ENCODE measurements around the gene UBR1. TPM values are rescaled to one million over a fixed set of nuclear protein-coding genes. Genes with fewer than 3 reads are reported as not detected.

Gene UBR1
- total and polyA plus RNA-seq, 4 donors = 22.2 to 62.4 (median 29.4) TPM

DNA sequence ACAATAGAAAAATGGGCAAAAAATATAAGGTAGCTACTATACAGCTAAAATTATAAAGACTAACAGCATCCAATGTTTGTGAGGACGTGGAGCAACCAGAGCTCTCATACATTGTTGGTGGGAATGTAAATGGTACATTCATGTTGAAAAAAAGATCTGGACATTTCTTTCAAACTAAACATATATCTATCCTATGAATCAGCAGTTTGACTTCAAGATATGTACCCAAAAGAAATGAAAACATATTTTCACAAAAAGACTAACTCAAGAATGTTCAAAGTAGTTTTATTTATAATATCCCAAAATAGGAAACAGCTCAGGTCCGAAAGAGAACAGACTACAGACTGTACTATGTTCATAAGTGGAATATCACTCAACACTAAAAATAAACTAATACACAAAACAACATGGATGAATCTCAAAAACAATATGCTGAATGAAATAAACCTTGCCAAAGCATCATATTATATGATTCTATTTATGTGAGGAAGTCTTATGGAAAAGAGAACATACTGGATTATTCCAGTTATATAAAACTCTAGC, 176.5 kb downstream of the UBR1 start:
- H3K4me3 ChIP-seq (ENCODE audit: low read depth, low read length) = no peak overlapping the region
- no peaks in the 10 kb centered on the region for H3K4me1 ChIP-seq (ENCODE audit: control insufficient read depth, insufficient read depth, low read length)
- no peak for DNase-seq (ENCODE audit: low read depth in 4 of 6, low spot score in 6 of 6)
- no CpG with 5 or more reads among the region's 2 CpGs for WGBS (ENCODE audit: insufficient coverage)
- H3K36me3 ChIP-seq (ENCODE audit: control insufficient read depth, insufficient read depth, low read length) = no peaks in the 10 kb centered on the region
- no peaks in the 10 kb centered on the region for H3K9me3 ChIP-seq (ENCODE audit: control insufficient read depth, insufficient read depth, low read length)
- H3K27ac ChIP-seq (ENCODE audit: low read depth, low read length) = no peak overlapping the region
- no peaks in the 10 kb centered on the region for H3K27me3 ChIP-seq (ENCODE audit: control insufficient read depth, insufficient read depth, low read length)

GRCh38 chr15:42921342-42921731, 184.5 kb downstream of the UBR1 start:
- Histone ChIP-seq H3K27ac (ENCODE audit: low read depth, low read length) (peak overlapping the region; percentile 90), H3K4me3 (ENCODE audit: low read depth, low read length) (peak overlapping the region; percentile 82), H3K36me3 (ENCODE audit: control insufficient read depth, insufficient read depth, low read length) (no peaks in the 10 kb centered on the region), H3K9me3 (ENCODE audit: control insufficient read depth, insufficient read depth, low read length) (no peaks in the 10 kb centered on the region), H3K27me3 (ENCODE audit: control insufficient read depth, insufficient read depth, low read length) (no peaks in the 10 kb centered on the region), H3K4me1 (ENCODE audit: control insufficient read depth, insufficient read depth, low read length) (peaks cover 6% of the 10 kb centered on the region)
- 2% methylated on average over 13 of the region's 19 CpGs for WGBS (ENCODE audit: insufficient coverage)
- DNase-seq (ENCODE audit: low read depth in 4 of 6, low spot score in 6 of 6) = peak in 2 of 6 donors; percentile 38 to 75

DNA sequence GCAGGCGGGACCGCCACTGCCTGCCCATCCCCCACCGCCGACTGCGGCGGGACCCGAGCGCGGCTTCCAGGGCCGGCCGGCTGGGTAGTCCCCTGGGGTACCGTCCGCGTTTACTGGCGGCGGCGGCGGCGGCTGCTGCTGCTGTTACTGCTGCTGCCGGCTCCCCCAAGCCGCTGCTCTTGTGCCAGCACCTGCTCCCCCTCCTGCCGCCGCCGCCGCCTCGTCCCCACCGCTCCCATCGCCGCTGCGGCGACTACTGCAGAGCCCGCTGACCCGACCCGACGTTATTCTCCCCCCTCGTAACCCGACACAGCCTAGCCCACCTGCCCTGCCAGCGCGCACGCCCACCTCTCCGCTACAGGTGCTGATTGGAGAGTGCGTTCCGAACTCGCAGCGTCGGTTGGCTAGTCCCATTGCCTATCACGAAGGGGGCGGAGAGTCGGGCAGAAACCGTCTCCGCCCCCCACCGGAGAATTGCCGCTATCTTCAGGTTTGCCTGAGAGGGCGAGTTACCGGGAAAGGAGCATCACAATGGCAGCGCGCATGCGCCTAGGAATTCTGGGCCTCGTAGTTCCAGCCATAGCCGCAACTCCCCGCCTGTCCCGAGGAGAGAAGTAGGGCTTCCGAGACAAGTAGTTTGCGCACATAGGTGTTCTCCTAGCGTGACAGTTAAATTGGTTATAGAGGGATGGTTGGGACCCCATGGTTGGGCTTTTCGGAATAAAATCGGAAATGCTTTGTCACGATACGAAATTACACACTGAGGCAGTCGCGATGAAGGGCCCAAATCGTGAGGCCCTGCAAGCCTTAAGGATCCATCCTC, 185.1 kb downstream of the UBR1 start, which contains the start of gene TTBK2:
TSS of gene TTBK2 (minus strand) at position 260 of the 823 bp plus-strand sequence. CDS start 42,161 bp downstream, outside the sequence.
- Histone ChIP-seq H3K27me3 (ENCODE audit: control insufficient read depth, insufficient read depth, low read length) (no peaks in the 10 kb centered on the region), H3K4me3 (ENCODE audit: low read depth, low read length) (peak within 1 kb of the TSS; percentile 82), H3K27ac (ENCODE audit: low read depth, low read length) (peak within 1 kb of the TSS; percentile 90), H3K36me3 (ENCODE audit: control insufficient read depth, insufficient read depth, low read length) (no peaks in the 10 kb centered on the region), H3K9me3 (ENCODE audit: control insufficient read depth, insufficient read depth, low read length) (no peaks in the 10 kb centered on the region), H3K4me1 (ENCODE audit: control insufficient read depth, insufficient read depth, low read length) (peaks cover 6% of the 10 kb centered on the region)
- DNase-seq (ENCODE audit: low read depth in 4 of 6, low spot score in 6 of 6) = peak; percentile 96 to 100 (median 99)
- under 1% methylated on average over 72 of the region's 72 CpGs for WGBS (ENCODE audit: insufficient coverage)

GRCh38 chr15:42919799-42920518, 185.9 kb downstream of the UBR1 start:
- Histone ChIP-seq H3K36me3 (ENCODE audit: control insufficient read depth, insufficient read depth, low read length) (no peaks in the 10 kb centered on the region), H3K4me1 (ENCODE audit: control insufficient read depth, insufficient read depth, low read length) (peaks cover 6% of the 10 kb centered on the region), H3K27me3 (ENCODE audit: control insufficient read depth, insufficient read depth, low read length) (no peaks in the 10 kb centered on the region), H3K27ac (ENCODE audit: low read depth, low read length) (peak overlapping the region; percentile 90), H3K4me3 (ENCODE audit: low read depth, low read length) (peak overlapping the region; percentile 82), H3K9me3 (ENCODE audit: control insufficient read depth, insufficient read depth, low read length) (no peaks in the 10 kb centered on the region)
- peak; percentile 17 to 71 (median 37) for DNase-seq (ENCODE audit: low read depth in 4 of 6, low spot score in 6 of 6)
- 0% methylated on average over 23 of the region's 40 CpGs for WGBS (ENCODE audit: insufficient coverage)

- Histone ChIP-seq H3K4me1 (ENCODE audit: control insufficient read depth, insufficient read depth, low read length) (peaks cover 6% of the 10 kb centered on the region), H3K9me3 (ENCODE audit: control insufficient read depth, insufficient read depth, low read length) (no peaks in the 10 kb centered on the region), H3K4me3 (ENCODE audit: low read depth, low read length) (peak overlapping the region; percentile 82), H3K36me3 (ENCODE audit: control insufficient read depth, insufficient read depth, low read length) (no peaks in the 10 kb centered on the region), H3K27ac (ENCODE audit: low read depth, low read length) (peak overlapping the region; percentile 90), H3K27me3 (ENCODE audit: control insufficient read depth, insufficient read depth, low read length) (no peaks in the 10 kb centered on the region)
- WGBS (ENCODE audit: insufficient coverage) = no CpG with 5 or more reads among the region's 2 CpGs
- DNase-seq (ENCODE audit: low read depth in 4 of 6, low spot score in 6 of 6) = peak in 2 of 6 donors; percentile 8 to 39
Measured at GRCh38 chr15:42919308-42919707, 186.5 kb downstream of the UBR1 start.

- no peak overlapping the region for H3K27ac ChIP-seq (ENCODE audit: low read depth, low read length)
- no peaks in the 10 kb centered on the region for H3K27me3 ChIP-seq (ENCODE audit: control insufficient read depth, insufficient read depth, low read length)
- H3K36me3 ChIP-seq (ENCODE audit: control insufficient read depth, insufficient read depth, low read length) = no peaks in the 10 kb centered on the region
- H3K4me3 ChIP-seq (ENCODE audit: low read depth, low read length) = no peak overlapping the region
- H3K4me1 ChIP-seq (ENCODE audit: control insufficient read depth, insufficient read depth, low read length) = peaks cover 6% of the 10 kb centered on the region
- WGBS (ENCODE audit: insufficient coverage) = no CpG with 5 or more reads among the region's 5 CpGs
- DNase-seq (ENCODE audit: low read depth in 4 of 6, low spot score in 6 of 6) = no peak
- no peaks in the 10 kb centered on the region for H3K9me3 ChIP-seq (ENCODE audit: control insufficient read depth, insufficient read depth, low read length)
Measured at GRCh38 chr15:42918047-42918446, 187.8 kb downstream of the UBR1 start.

DNA sequence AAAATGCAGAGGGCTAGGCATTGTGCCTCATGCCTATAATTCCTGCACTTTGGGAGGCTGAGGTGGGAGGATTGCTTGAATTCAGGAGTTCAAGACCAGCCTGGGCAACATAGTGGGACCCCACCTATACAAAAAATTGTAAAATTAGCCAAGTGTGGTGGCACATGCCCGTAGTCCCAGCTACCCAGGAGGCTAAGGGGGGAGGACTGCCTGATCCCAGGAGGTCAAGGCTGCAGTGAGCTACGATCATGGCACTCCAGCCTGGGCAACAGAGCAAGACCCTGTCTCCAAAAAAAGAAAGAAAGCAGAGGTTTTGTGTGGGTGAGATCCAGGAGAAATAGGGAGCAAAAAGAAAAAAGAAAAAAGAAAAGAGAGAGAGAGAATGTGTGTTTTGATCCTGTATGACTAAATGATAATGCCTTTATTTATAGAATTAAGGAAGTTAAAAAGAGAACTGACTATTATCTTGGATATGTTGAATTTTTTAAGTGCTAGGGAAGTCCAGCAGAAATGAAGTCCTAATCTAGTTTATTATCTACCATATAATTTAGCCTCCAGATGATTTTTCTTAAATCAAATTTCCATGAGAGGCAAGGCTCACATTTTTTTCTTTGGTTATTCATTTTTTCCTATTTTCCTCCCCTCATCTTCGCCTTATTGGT, 190.1 kb downstream of the UBR1 start:
- Histone ChIP-seq H3K4me1 (ENCODE audit: control insufficient read depth, insufficient read depth, low read length) (no peaks in the 10 kb centered on the region), H3K27me3 (ENCODE audit: control insufficient read depth, insufficient read depth, low read length) (no peaks in the 10 kb centered on the region), H3K4me3 (ENCODE audit: low read depth, low read length) (no peak overlapping the region), H3K36me3 (ENCODE audit: control insufficient read depth, insufficient read depth, low read length) (no peaks in the 10 kb centered on the region), H3K9me3 (ENCODE audit: control insufficient read depth, insufficient read depth, low read length) (no peaks in the 10 kb centered on the region), H3K27ac (ENCODE audit: low read depth, low read length) (no peak overlapping the region)
- no peak for DNase-seq (ENCODE audit: low read depth in 4 of 6, low spot score in 6 of 6)
- WGBS (ENCODE audit: insufficient coverage) = 94% methylated on average over 2 of the region's 3 CpGs

- Histone ChIP-seq H3K9me3 (ENCODE audit: control insufficient read depth, insufficient read depth, low read length) (no peaks in the 10 kb centered on the region), H3K4me3 (ENCODE audit: low read depth, low read length) (no peak overlapping the region), H3K27me3 (ENCODE audit: control insufficient read depth, insufficient read depth, low read length) (no peaks in the 10 kb centered on the region), H3K4me1 (ENCODE audit: control insufficient read depth, insufficient read depth, low read length) (no peaks in the 10 kb centered on the region), H3K36me3 (ENCODE audit: control insufficient read depth, insufficient read depth, low read length) (no peaks in the 10 kb centered on the region), H3K27ac (ENCODE audit: low read depth, low read length) (no peak overlapping the region)
- 50% methylated on average over 2 of the region's 5 CpGs for WGBS (ENCODE audit: insufficient coverage)
- DNase-seq (ENCODE audit: low read depth in 4 of 6, low spot score in 6 of 6) = no peak
Measured at GRCh38 chr15:42914728-42915497, 190.9 kb downstream of the UBR1 start.

Measured in spinal cord (tissue), 10 donors.